IPS-NIHi7 (cell line): ENCODE measurements around the gene BIRC3.
"Not testable (repeated sequence)": the region's sequence is repeated elsewhere in the genome, so short reads cannot be mapped to it uniquely, and the experiment has no call there.

ENCODE experiments used
- DNase-seq: peaks from one replicate; pipeline ENCODE4 v3.0.0; 2012; ENCODE audit warnings: mixed read lengths; ENCODE audit errors: extremely low spot score

BIRC3 gene

GRCh38 chr11:102295045-102295444, 22.2 kb upstream of the BIRC3 start:
- DNase-seq: no peak

DNA sequence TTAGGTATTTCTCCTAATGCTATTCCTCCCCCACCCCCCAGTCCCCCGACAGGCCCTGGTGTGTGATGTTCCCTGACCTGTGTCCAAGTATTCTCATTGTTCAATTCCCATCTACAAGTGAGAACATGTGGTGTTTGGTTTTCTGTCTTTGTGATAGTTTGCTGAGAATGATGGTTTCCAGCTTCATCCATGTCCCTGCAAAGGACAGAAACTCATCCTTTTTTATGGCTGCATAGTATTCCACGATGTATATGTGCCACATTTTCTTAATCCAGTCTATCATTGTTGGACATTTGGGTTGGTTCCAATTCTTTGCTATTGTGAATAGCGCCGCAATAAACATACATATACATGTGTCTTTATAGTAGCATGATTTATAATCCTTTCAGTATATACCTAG, 20.5 kb upstream of the BIRC3 start:
- DNase-seq: not testable (repeated sequence)

GRCh38 chr11:102300837-102301236, 16.4 kb upstream of the BIRC3 start:
- DNase-seq: not testable (repeated sequence)

GRCh38 chr11:102302241-102302640, 15.0 kb upstream of the BIRC3 start:
- DNase-seq: no peak

- no peak for DNase-seq
Measured at GRCh38 chr11:102304686-102305085, 12.6 kb upstream of the BIRC3 start.

DNA sequence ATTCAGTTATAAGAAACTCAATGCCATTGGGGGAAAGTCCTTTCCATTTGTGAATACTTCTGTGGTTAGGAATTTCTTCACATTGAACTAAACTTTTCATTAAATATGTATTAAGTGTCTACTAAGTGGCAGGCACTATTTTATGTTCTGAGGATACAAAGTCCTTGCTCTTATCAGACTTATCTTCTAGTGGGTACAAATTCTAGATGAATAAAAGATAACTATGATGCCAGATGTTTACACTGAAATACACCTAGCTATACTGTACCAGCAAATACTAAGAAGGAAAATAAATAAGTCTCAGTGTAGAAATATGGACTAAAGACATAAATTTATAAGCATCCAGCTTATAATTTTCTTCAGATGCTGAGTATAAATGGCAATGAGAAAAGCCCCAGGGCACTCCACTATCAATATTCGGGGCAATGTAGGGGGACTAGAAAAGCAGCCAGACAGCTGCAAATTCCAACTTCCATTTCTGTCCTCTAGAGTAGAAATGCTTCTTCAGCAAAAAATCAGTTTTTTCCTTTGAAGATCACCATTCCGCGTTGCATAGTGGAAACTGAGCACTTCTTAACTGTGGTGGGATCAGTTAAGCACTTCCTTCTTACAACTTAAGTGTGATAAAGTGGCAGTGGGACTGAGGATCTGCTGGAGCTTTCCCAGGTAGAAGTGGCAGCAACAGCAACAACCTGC, 11.8 kb upstream of the BIRC3 start:
- no peak for DNase-seq

DNA sequence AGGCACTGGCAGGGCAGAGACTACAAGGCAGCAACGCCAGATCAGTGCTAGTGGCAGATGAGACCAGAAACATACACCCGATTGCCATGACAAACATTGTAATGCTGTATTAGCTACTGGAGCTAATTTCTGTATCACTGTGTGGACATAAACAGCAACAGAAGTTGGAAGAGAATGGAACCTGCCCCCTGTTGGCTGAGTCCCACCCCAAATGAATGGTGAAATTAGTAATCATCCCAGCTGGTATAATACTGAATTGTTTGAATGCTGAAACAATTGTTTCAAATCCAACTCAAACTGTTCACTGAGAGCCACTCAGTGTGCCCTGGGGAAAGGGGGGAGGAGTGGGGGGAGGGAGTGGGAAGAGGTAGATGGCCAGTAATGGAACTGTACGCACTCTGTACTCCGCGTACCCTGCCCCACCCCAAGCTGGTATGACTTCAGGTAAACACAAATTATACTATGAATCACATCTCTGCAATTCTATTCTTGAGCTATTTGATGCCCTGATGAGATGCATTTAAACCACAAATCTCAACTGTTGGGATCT, 11.2 kb upstream of the BIRC3 start:
- no peak for DNase-seq

DNA sequence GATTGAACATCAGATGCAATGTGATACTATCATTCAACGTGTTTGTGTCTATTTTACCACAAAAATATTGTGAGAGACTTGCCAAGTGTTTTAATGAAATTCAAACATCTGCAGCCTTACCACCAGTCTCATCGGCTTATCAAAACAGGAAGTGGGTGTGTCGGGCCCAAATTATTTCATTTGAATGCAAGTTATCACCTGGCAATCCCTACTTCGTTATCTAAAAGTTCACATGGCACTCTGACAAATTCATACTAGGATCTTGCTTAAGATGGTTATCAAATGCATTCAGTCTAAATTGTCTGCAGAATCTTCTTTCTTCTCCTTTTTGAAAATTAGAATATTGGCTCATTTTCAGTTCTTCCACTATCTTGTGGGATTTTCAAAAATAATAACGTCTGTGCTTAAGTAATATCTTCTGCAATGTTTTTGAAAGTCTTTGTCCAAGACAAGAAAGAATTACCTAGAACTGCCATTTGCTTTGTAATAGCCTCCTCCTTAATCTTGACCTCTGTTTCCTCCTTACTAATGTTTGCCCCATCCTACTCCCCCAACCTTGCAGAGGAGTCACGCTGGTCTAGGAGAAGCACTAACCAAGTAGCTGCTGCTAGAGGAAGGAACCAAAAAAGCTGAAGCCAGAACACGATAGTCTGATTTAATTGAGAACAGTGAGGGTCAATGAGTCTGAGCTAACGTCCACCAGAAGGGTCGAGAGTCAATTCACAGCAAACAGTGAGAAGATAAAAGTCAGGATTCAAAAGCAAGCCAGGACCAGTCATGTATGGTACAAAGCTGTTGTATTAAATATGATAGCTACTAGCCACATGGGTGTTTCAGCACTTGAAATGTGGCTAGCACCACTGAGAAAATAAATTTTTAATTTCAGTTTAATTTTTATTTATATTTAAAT, 10.2 kb upstream of the BIRC3 start:
- DNase-seq: no peak

GRCh38 chr11:102307727-102308038, 9.6 kb upstream of the BIRC3 start:
- DNase-seq: no peak

GRCh38 chr11:102309621-102310541, 7.4 kb upstream of the BIRC3 start:
- DNase-seq: peak; percentile 27

DNA sequence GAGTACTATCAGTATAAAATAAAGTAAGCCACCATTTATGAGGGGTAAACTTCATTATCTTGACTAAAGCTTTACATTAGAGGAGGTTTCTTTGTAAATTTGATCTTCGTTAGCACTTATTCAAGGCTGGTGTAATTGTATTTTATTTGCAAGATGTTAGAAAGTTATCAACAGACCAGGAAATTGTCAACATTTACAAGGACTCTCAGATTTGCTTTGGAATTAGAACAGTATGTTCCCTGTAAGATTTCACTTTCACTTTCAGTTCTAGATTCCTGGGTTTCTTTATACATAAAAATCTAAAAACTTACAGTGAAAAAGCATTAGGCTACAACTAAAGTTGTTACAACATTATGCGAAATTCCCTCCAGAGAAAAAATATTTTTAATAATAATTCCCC, 4.6 kb upstream of the BIRC3 start:
- no peak for DNase-seq

- no peak for DNase-seq
Measured at GRCh38 chr11:102313238-102313940, 3.9 kb upstream of the BIRC3 start.

DNA sequence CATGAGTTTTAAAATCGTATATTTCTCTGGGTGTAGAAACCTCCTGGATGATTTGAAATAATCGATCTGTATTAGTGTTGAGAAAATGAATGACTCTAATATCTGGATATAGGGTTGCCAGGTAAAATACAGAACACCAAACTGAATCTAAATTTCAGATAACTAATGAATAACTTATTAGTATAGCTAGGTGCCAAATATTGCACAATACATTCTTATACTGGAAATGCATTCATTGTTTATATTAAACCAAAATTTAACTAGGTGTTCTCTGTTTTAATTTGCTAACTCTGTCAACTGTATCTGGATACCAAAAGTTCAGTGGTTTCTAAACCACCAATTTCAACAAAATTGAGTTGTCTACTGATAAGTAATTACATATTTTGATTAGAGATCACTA, 2.5 kb upstream of the BIRC3 start:
- DNase-seq: no peak

DNA sequence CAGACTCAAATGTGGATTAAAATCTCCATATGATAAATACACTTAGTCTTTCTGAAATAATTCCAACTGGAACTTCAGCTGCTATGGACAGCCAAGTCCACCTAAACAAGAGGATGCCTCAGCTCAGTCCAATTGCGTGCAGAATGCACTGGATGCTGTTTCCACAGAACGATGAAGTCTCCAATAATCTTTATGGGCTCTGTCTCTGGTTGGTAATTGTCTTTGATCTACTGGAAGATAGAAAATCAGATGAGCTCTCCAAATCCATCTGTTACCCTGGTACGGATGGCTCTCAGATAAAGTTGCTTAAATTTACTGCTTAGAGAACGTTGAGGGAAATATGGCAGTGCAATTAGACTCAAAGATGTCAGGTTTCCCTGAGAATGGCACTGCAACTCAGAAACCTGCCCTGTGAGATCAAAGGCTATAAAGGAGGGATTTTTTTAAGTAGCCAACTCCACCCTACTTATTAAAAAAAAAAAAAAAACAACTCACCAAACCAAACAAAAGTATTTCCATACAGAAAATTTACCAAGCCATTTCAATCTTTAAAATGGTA, 859 bp upstream of the BIRC3 start:
- no peak for DNase-seq

GRCh38 chr11:102317768-102318103, 452 bp downstream of the BIRC3 start:
- DNase-seq: no peak

DNA sequence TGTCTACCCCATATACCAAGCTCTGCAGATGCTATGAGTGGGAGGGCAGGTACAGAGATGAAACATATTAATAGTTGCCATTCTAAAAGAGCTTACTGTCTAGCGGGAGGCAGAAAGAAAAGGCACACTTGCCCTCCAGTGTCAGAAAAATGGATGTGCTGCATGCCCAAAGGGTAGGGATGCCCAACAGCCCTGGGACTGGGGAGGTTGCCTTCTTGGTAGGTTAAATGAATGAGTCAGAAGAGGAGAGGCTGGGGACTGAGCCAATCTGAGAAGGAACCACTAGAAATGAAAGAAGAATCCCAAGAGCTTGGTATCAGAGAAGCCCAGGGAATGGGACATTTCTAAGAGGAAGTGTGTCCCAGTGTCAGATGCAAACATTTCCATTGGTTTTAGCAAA, 1.2 kb downstream of the BIRC3 start:
- DNase-seq: no peak

GRCh38 chr11:102319544-102319943, 2.3 kb downstream of the BIRC3 start:
- no peak for DNase-seq

DNA sequence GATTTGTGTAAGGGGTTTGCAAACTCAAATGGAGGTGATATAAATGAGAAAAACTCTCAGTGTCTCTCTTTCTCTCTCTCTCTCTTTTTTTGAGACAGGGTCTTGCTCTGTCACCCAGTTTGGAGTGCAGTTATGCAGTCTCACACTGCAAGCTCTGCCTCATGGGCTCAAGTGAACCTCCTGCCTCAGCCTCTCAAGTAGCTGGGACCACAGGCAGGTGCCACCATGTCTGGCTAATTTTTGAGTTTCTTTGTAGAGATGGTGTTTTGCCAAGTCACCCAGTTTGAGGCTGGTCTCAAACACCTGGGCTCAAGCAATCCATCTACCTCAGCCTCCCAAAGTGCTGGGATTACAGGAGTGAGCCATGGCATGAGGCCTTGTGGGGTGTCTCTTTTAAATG, 2.9 kb downstream of the BIRC3 start:
- DNase-seq: no peak

DNA sequence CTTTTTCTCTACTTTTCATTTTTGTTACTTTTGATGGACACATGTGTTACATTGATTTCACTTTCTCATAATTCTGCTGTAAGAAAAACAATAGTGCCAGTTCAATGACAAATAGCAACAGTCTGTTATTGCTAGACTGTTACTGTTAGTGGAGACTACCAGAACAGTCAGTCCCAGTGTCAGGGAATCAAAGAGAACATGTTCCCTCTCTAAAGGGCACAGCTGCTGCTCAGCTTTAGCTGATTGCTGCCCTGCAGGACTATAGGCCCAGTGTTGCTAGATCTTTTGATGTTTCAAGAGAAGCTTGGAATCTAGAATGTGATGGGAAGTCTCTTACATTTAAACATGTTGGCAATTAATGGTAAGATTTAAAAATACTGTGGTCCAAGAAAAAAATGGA, 3.4 kb downstream of the BIRC3 start:
- DNase-seq: no peak

- DNase-seq: no peak
Measured at GRCh38 chr11:102322560-102322959, 5.3 kb downstream of the BIRC3 start.
